ENCODE results near the gene FZR1. TPM values are rescaled to one million over a fixed set of nuclear protein-coding genes. Genes with fewer than 3 reads are reported as not detected.

FZR1 gene
- total and polyA plus RNA-seq, 2 experiments from 2014 or later: 16.1 to 39.2 TPM

GRCh38 chr19:3496392-3497273 is 9.5 kb upstream of the FZR1 start:
- H3K4me3 Mint-ChIP-seq: no peak overlapping the region
- ATAC-seq (no peak), DNase-seq (ENCODE audit: low spot score) (no peak)
- H3K4me1 ChIP-seq (ENCODE audit: insufficient read depth): peaks cover 9% of the 10 kb centered on the region; the same call in 1 of the 2 replicates
- no peaks in the 10 kb centered on the region for H3K27me3 ChIP-seq (ENCODE audit: insufficient read depth)
- peaks cover 12% of the 10 kb centered on the region for H3K27me3 Mint-ChIP-seq (ENCODE audit: insufficient read depth, low read depth, poor library complexity)
- no peak overlapping the region for H3K4me3 ChIP-seq
- no peak overlapping the region for H3K4me2 ChIP-seq
- H3K9me3 Mint-ChIP-seq: peaks cover 4% of the 10 kb centered on the region; the same call in 1 of the 3 replicates
- H3K36me3 ChIP-seq (ENCODE audit: insufficient read depth): peaks cover 5% of the 10 kb centered on the region; the same call in 1 of the 2 replicates
- H3K9me2 ChIP-seq (ENCODE audit: insufficient read depth): no peaks in the 10 kb centered on the region
- H3K36me3 Mint-ChIP-seq (ENCODE audit: low read depth): peaks cover 51% of the 10 kb centered on the region
- H3K27ac Mint-ChIP-seq: no peak overlapping the region
- peaks cover 27% of the 10 kb centered on the region for H3K79me2 ChIP-seq (replicated peaks; ENCODE audit: insufficient read depth)
- peaks cover 5% of the 10 kb centered on the region; the same call in 1 of the 2 replicates for H4K20me1 ChIP-seq (replicated peaks; ENCODE audit: insufficient read depth)
- peaks cover 9% of the 10 kb centered on the region for H3K4me1 Mint-ChIP-seq
- H3K27ac ChIP-seq (ENCODE audit: low read depth): no peak overlapping the region
- H2AFZ ChIP-seq: no peak overlapping the region
- H3F3A ChIP-seq (replicated peaks; ENCODE audit: low read depth): 0 out of 2 replicates have a peak, but pooled peaks cover 7% of the 10 kb centered on the region
- TF ChIP-seq STAT1 (IDR thresholded peaks at IDR 0.05; ENCODE audit: unreplicated experiment): no peak
- TF ChIP-seq CREB1 (CRISPR knock-in tag; IDR thresholded peaks at IDR 0.05; ENCODE audit: low read depth): no peak
- no peak for TF ChIP-seq ZNF114 (CRISPR knock-in tag; IDR thresholded peaks at IDR 0.05)
- TF ChIP-seq REST (IDR thresholded peaks at IDR 0.05; ENCODE audit: unreplicated experiment): no peak
- no peak for TF ChIP-seq JUNB (IDR thresholded peaks at IDR 0.05; ENCODE audit: unreplicated experiment)
- TF ChIP-seq NANOG (IDR thresholded peaks at IDR 0.05; ENCODE audit: borderline replicate concordance): no peak
- TF ChIP-seq EZH2phosphoT487 (IDR thresholded peaks at IDR 0.05; ENCODE audit: unreplicated experiment): no peak

DNA sequence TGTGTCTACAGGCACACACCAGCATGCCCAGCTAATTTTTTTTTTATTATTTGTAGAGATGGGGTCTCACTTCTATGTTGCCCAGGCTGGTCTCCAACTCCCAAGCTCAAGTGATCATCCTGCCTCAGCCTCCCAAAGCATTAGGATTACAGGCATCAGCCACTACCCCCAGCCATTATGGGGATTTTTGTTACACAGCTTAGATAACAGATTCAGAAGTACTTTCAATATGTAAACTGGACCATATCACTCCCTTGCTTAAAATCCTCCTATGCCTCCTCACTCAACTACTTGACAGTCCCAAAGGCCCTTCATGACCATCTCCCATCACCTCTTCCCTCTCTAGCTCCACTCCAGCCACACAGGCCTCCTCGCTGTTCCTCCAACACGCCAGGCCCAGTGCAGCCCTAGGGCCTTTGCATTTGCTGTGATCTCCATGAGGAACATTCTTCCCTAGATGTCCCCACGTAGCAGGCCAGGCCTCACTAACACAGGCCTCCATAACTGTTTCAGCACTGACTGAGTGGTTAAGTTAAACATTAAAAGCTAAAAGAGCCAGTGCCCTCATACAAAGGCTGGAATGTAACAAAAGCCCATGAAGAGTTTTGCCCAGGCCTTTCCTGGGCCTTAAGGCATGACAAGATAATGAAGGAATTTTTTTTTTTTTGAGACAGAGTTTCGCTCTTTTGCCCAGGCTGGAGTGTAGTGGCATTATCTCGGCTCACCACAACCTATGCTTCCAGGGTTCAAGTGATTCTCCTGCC is 8.2 kb upstream of the FZR1 start:
- Mint-ChIP-seq H3K27me3 (ENCODE audit: insufficient read depth, low read depth, poor library complexity) (peaks cover 8% of the 10 kb centered on the region), H3K4me3 (no peak overlapping the region), H3K36me3 (ENCODE audit: low read depth) (peaks cover 45% of the 10 kb centered on the region), H3K4me1 (peaks cover 9% of the 10 kb centered on the region), H3K27ac (no peak overlapping the region), H3K9me3 (peaks cover 4% of the 10 kb centered on the region; the same call in 1 of the 3 replicates)
- Histone ChIP-seq H3F3A (replicated peaks; ENCODE audit: low read depth) (0 out of 2 replicates have a peak, but pooled peaks cover 7% of the 10 kb centered on the region), H2AFZ (no peak overlapping the region), H3K27me3 (ENCODE audit: insufficient read depth) (no peaks in the 10 kb centered on the region), H4K20me1 (replicated peaks; ENCODE audit: insufficient read depth) (peaks cover 5% of the 10 kb centered on the region; the same call in 1 of the 2 replicates), H3K4me3 (no peak overlapping the region), H3K79me2 (replicated peaks; ENCODE audit: insufficient read depth) (peaks cover 27% of the 10 kb centered on the region), H3K4me1 (ENCODE audit: insufficient read depth) (peaks cover 9% of the 10 kb centered on the region; the same call in 1 of the 2 replicates), H3K27ac (ENCODE audit: low read depth) (no peak overlapping the region), H3K36me3 (ENCODE audit: insufficient read depth) (peaks cover 5% of the 10 kb centered on the region; the same call in 1 of the 2 replicates), H3K4me2 (no peak overlapping the region), H3K9me2 (ENCODE audit: insufficient read depth) (no peaks in the 10 kb centered on the region)
- ATAC-seq (no peak), DNase-seq (ENCODE audit: low spot score) (no peak)
- TF ChIP-seq CTCF (conservative IDR thresholded peaks at IDR 0.05; ENCODE audit: low read depth in 2 of 2): no peak
- no peak for TF ChIP-seq STAT1 (IDR thresholded peaks at IDR 0.05; ENCODE audit: unreplicated experiment)
